Activated T-cell treated with anti-CD3 and anti-CD28 coated beads, Interleukin-2, amount 50 U/mL, for 4 hours (primary cell): ENCODE results near the gene FYB1. TPM values are rescaled to one million over a fixed set of nuclear protein-coding genes. Genes with fewer than 3 reads are reported as not detected.

Source experiments
- ATAC-seq, 2 donors: fragments of 200-7000 bp; cut with Tn5 transposase; one replicate each; pipeline ENCODE4 v1.10.0; 2021
- DNase-seq: peaks from one replicate; pipeline ENCODE4 v3.0.0-alpha.2; 2020
- H3K27me3 Mint-ChIP-seq: one replicate; pipeline ENCODE4 v1.8.0; 2021; ENCODE audit warnings: low read depth, mixed read lengths
- H3K36me3 Mint-ChIP-seq: one replicate; pipeline ENCODE4 v1.8.0; 2022; ENCODE audit warnings: mixed read lengths; ENCODE audit not compliant: insufficient read depth
- H3K4me1 Mint-ChIP-seq: one replicate; pipeline ENCODE4 v1.8.0; 2021; ENCODE audit warnings: low read depth, mixed read lengths
- H3K4me3 Mint-ChIP-seq: one replicate; pipeline ENCODE4 v1.8.0; 2021; ENCODE audit warnings: mild to moderate bottlenecking, moderate library complexity, mixed read lengths
- H3K9me3 Mint-ChIP-seq: one replicate; pipeline ENCODE4 v1.8.0; 2021; ENCODE audit warnings: mixed read lengths
- total RNA-seq, 3 donors: library from RNA; stranded (reverse); gene quantifications; one replicate each; pipeline ENCODE4 v1.2.1, GENCODE V29; 2021

Gene FYB1
- total RNA-seq, 3 donors from 2014 or later = 33.4 to 39.0 (median 37.9) TPM

DNA sequence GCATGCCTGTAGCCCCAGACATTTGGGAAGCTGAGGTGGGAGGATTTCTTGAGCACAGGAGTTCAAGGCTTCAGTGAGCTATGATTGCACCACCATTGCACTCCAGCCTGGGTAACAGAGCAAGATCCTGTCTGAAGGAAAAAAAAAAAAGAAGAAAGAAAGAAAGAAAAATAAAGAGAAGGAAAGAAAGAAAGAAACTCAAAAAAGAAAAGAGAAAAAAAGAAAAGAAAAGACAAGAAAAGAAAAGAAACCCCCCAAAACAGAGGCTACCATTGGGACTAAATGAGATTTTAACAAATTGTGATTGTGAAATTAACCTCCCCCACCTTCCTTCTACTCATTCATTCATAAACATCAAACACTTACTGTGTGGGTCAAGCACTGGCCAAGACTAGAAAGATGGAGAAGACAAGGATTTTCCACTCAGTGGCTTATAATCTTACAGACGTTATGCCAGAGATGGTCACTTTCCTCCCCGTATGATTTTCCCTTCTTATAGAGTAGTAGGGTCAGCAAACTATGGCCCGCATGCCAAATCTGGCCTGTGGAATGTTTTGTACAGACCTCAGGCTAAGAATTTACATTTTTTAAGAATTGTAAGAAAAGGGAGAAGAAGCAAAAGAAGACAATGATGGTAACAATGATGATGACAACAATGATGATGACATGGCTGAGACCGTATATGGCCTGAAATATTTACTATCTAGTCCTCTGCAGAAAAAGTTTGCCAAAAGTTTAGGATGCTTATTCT is 1.1 kb upstream of the FYB1 start:
- H3K4me3 Mint-ChIP-seq = no peak overlapping the region
- peaks cover 50% of the 10 kb centered on the region for H3K4me1 Mint-ChIP-seq
- H3K27me3 Mint-ChIP-seq = no peaks in the 10 kb centered on the region
- no peak for ATAC-seq
- DNase-seq = no peak
- H3K36me3 Mint-ChIP-seq = no peaks in the 10 kb centered on the region
- no peaks in the 10 kb centered on the region for H3K9me3 Mint-ChIP-seq

GRCh38 chr5:39218482-39219402 is 621 bp downstream of the FYB1 start:
- Mint-ChIP-seq H3K27me3 (no peaks in the 10 kb centered on the region), H3K4me1 (peaks cover 59% of the 10 kb centered on the region), H3K9me3 (no peaks in the 10 kb centered on the region), H3K36me3 (no peaks in the 10 kb centered on the region), H3K4me3 (peak overlapping the region; percentile 83)
- no peak for DNase-seq
- no peak for ATAC-seq

DNA sequence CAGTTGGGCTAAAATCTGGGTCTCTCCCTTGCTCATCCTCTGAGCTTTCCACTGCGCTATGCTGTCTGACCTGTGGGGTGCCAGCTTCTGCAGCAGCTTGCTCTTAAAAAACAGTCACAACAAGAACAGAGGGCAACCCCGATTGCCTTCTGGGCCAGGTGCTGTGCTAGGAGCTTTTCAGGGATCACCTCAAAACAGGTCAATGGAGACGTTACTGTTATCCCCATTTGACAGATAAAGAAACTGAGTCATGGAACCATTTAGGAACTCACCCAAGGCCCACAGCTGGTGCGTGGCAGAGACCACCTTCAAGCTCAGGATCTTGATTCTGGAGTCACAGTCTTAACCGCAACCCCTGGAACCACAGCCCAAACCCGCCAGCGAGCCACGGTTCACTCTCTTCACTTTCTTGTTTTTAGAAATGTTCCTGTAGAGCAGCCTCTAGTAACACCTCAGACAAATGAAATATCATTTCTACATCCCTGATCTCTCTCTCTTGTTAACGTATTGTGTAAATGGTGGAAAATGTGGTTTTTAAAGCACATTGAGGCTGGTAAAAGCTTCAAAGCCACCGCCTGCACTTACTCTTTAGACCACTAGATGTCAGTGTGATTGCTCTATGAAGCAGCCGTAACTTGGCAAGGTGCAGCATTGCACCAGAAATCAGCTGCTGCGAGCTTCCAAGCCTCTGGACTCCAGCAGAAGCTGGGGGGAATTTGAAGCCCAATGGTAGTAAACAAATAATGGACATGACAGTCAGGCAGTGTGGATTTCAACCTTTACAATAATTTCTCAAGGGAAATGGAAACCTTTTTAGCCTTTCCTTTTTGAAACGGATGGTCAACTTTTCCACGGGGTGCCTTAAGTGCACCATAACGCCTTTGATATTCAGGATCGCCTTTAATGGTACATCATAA is 1.7 kb downstream of the FYB1 start:
- H3K4me3 Mint-ChIP-seq = peak overlapping the region; percentile 83
- peaks cover 70% of the 10 kb centered on the region for H3K4me1 Mint-ChIP-seq
- H3K36me3 Mint-ChIP-seq = no peaks in the 10 kb centered on the region
- H3K9me3 Mint-ChIP-seq = no peaks in the 10 kb centered on the region
- H3K27me3 Mint-ChIP-seq = no peaks in the 10 kb centered on the region
- peak; percentile 65 to 72 for ATAC-seq
- peak; percentile 75 for DNase-seq

DNA sequence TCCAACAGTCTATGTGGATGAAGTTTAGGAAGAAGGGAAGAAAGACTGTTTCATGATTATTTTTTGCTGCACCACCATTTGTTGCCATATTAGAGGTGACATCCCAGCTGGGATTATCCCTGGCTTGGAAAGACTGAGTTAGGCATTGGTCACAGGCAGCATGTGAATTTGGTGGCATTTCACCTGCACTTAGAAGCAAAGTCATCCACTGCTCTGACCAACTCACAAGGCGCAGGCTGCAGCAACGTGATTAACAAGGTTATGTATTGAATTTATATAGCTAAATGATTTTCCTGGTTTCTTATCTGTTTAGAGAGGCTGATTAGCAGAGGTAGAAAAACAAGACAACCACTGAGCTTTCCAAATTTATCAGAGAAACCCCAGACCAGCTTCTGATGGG is 2.7 kb downstream of the FYB1 start:
- Mint-ChIP-seq H3K27me3 (no peaks in the 10 kb centered on the region), H3K4me1 (peaks cover 78% of the 10 kb centered on the region), H3K4me3 (peak overlapping the region; percentile 83), H3K9me3 (no peaks in the 10 kb centered on the region), H3K36me3 (no peaks in the 10 kb centered on the region)
- ATAC-seq = peak in 1 of 2 donors; percentile 34
- peak; percentile 49 for DNase-seq

DNA sequence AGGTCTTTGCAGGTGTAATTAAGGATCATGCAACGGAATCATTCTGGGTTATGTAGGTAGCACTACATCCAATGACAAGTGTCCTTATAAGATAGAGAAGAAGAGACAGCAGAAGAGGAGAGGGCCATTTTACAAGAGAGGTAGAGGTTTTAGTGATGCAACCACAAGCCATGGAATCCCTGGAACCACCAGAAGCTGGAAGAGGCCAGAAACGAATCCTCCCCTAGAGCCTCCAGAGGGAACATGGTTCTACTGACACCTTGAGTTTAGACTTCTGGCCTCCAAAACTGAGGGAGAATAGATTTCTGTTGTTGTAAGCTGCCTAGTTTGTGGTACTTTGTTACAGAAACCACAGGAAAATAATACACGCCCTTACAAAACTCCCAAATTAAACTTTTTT is 3.5 kb downstream of the FYB1 start:
- H3K27me3 Mint-ChIP-seq = no peaks in the 10 kb centered on the region
- ATAC-seq = no peak
- DNase-seq = no peak
- H3K4me3 Mint-ChIP-seq = peak overlapping the region; percentile 6
- H3K36me3 Mint-ChIP-seq = no peaks in the 10 kb centered on the region
- H3K9me3 Mint-ChIP-seq = no peaks in the 10 kb centered on the region
- H3K4me1 Mint-ChIP-seq = peaks cover 84% of the 10 kb centered on the region

DNA sequence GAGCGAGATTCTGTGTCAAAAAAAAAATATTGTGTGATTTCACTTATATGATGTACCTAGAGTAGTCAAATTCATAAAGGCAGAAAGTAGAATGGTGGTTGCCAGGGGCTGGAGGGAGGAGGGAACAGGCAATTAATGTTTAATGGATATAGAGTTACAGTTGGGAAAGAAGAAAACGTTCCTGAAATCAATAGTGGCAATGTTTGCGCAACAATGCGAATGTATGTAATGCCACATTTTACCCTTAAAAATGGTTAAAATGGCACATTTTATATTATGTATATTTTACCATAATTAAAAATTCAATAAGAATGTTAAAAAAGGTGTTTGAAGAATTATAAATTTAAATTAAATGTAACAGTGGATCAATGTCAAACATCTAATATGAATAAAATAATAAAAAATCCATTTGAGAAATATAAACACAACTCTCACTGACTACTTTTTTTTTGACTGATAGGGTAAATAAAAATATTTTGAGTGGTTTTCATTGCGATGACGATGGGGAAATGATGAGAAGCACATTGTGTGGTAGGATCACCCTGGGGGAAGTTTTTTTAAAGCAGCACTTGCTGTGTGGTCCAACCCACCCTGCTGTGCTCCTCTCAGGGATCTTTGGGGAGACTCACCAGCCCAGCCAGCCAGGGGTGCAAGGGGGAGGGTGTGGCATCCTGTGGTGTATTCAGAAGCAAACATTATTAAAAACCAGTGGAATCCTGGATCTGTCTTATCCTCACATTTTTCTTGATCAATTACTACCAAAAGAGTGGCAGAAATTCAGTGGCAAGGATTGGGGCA is 4.3 kb downstream of the FYB1 start:
- peak overlapping the region; percentile 6 for H3K4me3 Mint-ChIP-seq
- DNase-seq = no peak
- H3K27me3 Mint-ChIP-seq = no peaks in the 10 kb centered on the region
- H3K36me3 Mint-ChIP-seq = no peaks in the 10 kb centered on the region
- H3K9me3 Mint-ChIP-seq = no peaks in the 10 kb centered on the region
- ATAC-seq = no peak
- peaks cover 91% of the 10 kb centered on the region for H3K4me1 Mint-ChIP-seq

- ATAC-seq (no peak), DNase-seq (no peak)
- H3K4me3 Mint-ChIP-seq = peak overlapping the region; percentile 69
- no peaks in the 10 kb centered on the region for H3K36me3 Mint-ChIP-seq
- H3K27me3 Mint-ChIP-seq = no peaks in the 10 kb centered on the region
- peaks cover 92% of the 10 kb centered on the region for H3K4me1 Mint-ChIP-seq
- no peaks in the 10 kb centered on the region for H3K9me3 Mint-ChIP-seq
These were observed 5.7 kb downstream of the FYB1 start for GRCh38 chr5:39213447-39214207.

DNA sequence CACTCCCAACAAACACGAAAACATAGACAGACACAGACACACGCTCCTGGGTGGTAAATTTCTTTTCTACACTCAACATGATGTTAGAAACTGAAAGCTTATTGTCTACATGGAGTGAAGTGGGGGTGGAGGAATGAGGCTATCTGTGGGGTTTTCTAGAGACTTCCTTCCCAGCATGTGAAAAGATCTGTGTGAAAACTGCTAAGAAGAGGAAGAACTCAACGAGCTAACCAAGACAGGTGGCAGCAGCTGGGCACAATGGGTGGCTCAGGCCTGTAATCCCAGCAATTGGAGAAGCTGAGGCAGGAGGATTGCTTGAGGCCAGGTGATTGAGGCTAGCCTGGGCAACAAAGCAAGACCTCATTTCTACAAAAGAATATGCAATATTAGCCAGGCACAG is 7.6 kb downstream of the FYB1 start:
- no peak for DNase-seq
- H3K4me3 Mint-ChIP-seq = peak overlapping the region; percentile 76
- no peaks in the 10 kb centered on the region for H3K27me3 Mint-ChIP-seq
- ATAC-seq = peak; percentile 29 to 30
- H3K4me1 Mint-ChIP-seq = peaks cover 93% of the 10 kb centered on the region
- H3K36me3 Mint-ChIP-seq = no peaks in the 10 kb centered on the region
- H3K9me3 Mint-ChIP-seq = no peaks in the 10 kb centered on the region

- ATAC-seq (peak; percentile 67 to 69), DNase-seq (peak; percentile 55)
- H3K36me3 Mint-ChIP-seq = no peaks in the 10 kb centered on the region
- H3K4me3 Mint-ChIP-seq = peak overlapping the region; percentile 77
- no peaks in the 10 kb centered on the region for H3K27me3 Mint-ChIP-seq
- H3K9me3 Mint-ChIP-seq = no peaks in the 10 kb centered on the region
- peaks cover 95% of the 10 kb centered on the region for H3K4me1 Mint-ChIP-seq
These were observed 9.4 kb downstream of the FYB1 start for GRCh38 chr5:39209924-39210323.

DNA sequence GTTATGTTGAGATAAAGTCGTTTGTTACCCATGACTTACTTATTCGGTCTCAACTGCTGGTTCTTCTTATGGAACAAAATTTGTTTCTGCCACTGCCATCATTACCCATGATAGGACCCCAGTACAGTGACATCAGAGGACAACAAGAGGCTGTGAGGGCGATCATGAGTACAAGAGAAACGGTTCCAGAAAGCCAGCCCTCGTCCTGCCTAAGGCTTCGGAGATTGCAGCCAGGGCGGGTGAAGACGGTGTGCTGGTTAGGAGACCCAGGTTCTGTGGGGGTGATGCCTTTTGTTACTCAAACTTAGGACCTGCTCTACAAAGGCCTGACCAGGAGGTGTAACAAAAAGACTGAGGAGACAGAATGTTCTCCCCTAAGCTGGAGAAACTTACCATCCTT is 10.9 kb downstream of the FYB1 start:
- peak in 1 of 2 donors; percentile 20 for ATAC-seq

GRCh38 chr5:39207345-39208045 is 11.9 kb downstream of the FYB1 start:
- ATAC-seq = no peak
- Mint-ChIP-seq H3K36me3 (no peaks in the 10 kb centered on the region), H3K27me3 (no peaks in the 10 kb centered on the region), H3K9me3 (no peaks in the 10 kb centered on the region), H3K4me1 (peaks cover 89% of the 10 kb centered on the region), H3K4me3 (peak overlapping the region; percentile 77)
- no peak for DNase-seq

More for the DNA sequence above, 10.9 kb downstream of the FYB1 start:
- Mint-ChIP-seq H3K27me3 (no peaks in the 10 kb centered on the region), H3K9me3 (no peaks in the 10 kb centered on the region), H3K4me3 (peak overlapping the region; percentile 77), H3K36me3 (no peaks in the 10 kb centered on the region), H3K4me1 (peaks cover 95% of the 10 kb centered on the region)
- DNase-seq = no peak

DNA sequence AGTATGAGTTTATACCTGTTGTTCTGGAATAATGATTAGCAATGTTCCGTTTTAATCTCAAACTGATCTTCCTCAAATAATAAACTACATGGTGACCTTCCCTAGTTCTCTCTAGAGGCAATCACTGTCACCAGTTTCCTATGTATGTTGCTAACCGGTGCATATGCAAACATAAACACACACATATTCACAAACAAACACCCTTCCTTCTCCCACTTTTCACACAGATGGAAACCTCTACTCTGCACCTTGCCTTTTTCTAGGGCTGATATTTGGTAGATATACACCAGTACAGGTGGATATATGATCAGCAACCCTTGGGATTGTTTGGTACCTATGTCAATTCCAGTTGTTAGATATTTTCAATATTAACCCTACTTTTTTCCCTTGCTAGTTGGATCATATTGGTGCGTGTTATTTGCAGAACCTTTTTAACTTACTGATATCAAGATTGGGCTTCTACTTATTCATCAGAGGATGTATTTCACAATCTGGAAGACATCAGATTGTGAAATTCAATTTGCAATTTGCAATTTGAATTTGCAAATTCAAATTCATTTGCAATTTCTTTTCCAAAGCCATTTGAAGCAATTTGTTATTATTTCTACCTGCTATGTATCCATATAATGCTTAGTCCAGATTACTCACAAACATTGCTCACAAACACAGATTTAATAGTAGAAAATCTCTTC is 12.6 kb downstream of the FYB1 start:
- H3K9me3 Mint-ChIP-seq = no peaks in the 10 kb centered on the region
- peaks cover 1% of the 10 kb centered on the region for H3K36me3 Mint-ChIP-seq
- no peaks in the 10 kb centered on the region for H3K27me3 Mint-ChIP-seq
- H3K4me1 Mint-ChIP-seq = peaks cover 82% of the 10 kb centered on the region
- no peak for ATAC-seq
- peak overlapping the region; percentile 77 for H3K4me3 Mint-ChIP-seq
- DNase-seq = no peak
